HL-60 (cell line): Measurements from ENCODE around the gene NMNAT3.

ENCODE experiments used
- DNase-seq, 2 experiments: peaks; one replicate each; pipeline ENCODE4 v3.0.0-alpha.2; 2010 to 2020; ENCODE audit warnings: low read depth in 1 of 2, low spot score in 1 of 2
- H3K27ac ChIP-seq: fragments of 250-450 bp; sonication (Bioruptor Pico); replicated peaks from 2 replicates; pipeline ENCODE4 v1.5.1; 2020; ENCODE audit warnings: mild to moderate bottlenecking, moderate library complexity
- H3K27me3 ChIP-seq: fragments of 250-450 bp; sonication (Bioruptor Pico); 2 replicates; pipeline ENCODE4 v1.5.1; 2021; ENCODE audit warnings: mild to moderate bottlenecking, moderate library complexity; ENCODE audit not compliant: insufficient read depth, poor library complexity, severe bottlenecking
- H3K4me3 ChIP-seq: replicated peaks from 2 replicates; pipeline ENCODE4 v1.5.1; 2011; ENCODE audit warnings: mild to moderate bottlenecking, control low read depth, low read length; ENCODE audit not compliant: insufficient read depth
- GABPA ChIP-seq: IDR thresholded peaks from 2 replicates; pipeline ENCODE4 v1.6.1; 2012; ENCODE audit warnings: low read depth
- POLR2AphosphoS5 ChIP-seq: IDR thresholded peaks from 2 replicates; pipeline ENCODE4 v1.6.1; 2012; ENCODE audit warnings: low read depth
- REST ChIP-seq: IDR thresholded peaks from 2 replicates; pipeline ENCODE4 v1.6.1; 2012; ENCODE audit warnings: low read depth; ENCODE audit not compliant: insufficient replicate concordance
- SPI1 ChIP-seq: IDR thresholded peaks from 2 replicates; pipeline ENCODE4 v1.6.1; 2012; ENCODE audit warnings: low read depth, mild to moderate bottlenecking, borderline replicate concordance
- TF ChIP-seq, protein P1 (sequence below): IDR thresholded peaks from one replicate; pipeline ENCODE4 v1.5.1; 2011; ENCODE audit warnings: low read length, control low read depth, inconsistent platforms; ENCODE audit not compliant: insufficient read depth

The NMNAT3 gene

DNA sequence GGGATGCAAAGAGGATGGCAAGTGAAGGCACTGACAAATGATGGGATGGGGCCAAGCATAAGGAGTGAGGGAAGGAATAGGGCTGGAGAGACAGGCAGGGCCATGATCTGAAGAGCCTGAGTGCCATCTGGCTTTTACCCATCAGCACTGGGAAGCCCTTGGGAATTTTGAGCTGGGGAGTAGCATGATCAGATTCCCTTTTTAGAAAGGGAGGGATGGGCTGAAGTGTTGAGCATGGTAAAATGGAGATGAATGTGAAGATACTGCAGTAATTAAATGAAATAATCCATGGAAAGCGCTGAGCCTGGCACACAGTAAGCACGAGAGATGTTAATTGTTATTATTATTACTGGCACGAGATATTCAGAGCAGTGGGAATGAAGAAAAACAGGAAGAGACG is 148.1 kb downstream of the NMNAT3 start:
- TF ChIP-seq, protein P1, sequence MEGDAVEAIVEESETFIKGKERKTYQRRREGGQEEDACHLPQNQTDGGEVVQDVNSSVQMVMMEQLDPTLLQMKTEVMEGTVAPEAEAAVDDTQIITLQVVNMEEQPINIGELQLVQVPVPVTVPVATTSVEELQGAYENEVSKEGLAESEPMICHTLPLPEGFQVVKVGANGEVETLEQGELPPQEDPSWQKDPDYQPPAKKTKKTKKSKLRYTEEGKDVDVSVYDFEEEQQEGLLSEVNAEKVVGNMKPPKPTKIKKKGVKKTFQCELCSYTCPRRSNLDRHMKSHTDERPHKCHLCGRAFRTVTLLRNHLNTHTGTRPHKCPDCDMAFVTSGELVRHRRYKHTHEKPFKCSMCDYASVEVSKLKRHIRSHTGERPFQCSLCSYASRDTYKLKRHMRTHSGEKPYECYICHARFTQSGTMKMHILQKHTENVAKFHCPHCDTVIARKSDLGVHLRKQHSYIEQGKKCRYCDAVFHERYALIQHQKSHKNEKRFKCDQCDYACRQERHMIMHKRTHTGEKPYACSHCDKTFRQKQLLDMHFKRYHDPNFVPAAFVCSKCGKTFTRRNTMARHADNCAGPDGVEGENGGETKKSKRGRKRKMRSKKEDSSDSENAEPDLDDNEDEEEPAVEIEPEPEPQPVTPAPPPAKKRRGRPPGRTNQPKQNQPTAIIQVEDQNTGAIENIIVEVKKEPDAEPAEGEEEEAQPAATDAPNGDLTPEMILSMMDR = no peak
- TF ChIP-seq POLR2AphosphoS5 = no peak
- no peak for TF ChIP-seq SPI1
- TF ChIP-seq REST = no peak
- TF ChIP-seq GABPA = no peak
- Histone ChIP-seq H3K27ac (no peak overlapping the region), H3K27me3 (no peaks in the 10 kb centered on the region), H3K4me3 (no peak overlapping the region)
- no peak for DNase-seq

DNA sequence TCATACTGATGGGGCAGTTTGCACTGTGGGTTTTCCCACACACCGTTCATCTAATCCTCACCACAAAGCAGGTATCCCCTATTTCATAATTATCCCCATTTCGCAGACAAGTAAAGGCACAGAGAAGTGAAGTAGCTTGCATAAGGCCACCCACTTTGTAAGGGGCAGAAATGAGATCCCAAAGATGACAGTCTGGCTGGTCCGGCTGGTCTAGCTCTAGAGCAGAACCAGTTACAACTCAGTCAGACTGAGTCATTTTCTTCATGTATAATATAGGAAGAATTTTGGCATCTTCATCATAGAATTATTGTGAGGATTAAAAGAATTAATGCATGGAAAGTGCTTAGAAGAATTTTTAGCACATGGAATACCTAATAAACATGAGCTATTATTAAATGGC is 148.8 kb downstream of the NMNAT3 start:
- Histone ChIP-seq H3K27me3 (no peaks in the 10 kb centered on the region), H3K4me3 (no peak overlapping the region), H3K27ac (no peak overlapping the region)
- DNase-seq = no peak
- TF ChIP-seq POLR2AphosphoS5 = no peak
- TF ChIP-seq, protein P1 = no peak
- TF ChIP-seq REST = no peak
- no peak for TF ChIP-seq SPI1
- TF ChIP-seq GABPA = no peak

- H3K4me3 ChIP-seq = no peak overlapping the region
- no peak for DNase-seq
- H3K27me3 ChIP-seq = no peaks in the 10 kb centered on the region
- TF ChIP-seq SPI1 (no peak), GABPA (no peak), REST (no peak), POLR2AphosphoS5 (no peak)
- TF ChIP-seq, protein P1 = no peak
- H3K27ac ChIP-seq = no peak overlapping the region
These were observed 149.5 kb downstream of the NMNAT3 start for GRCh38 chr3:139528281-139528680.
